K562 (cell line): Measurements from ENCODE around the gene AGO3. TPM values are rescaled to one million over a fixed set of nuclear protein-coding genes. Genes with fewer than 3 reads are reported as not detected.

ENCODE experiments used
- ATAC-seq: fragments of 200-7000 bp; cut with Tn5 transposase; 3 replicates; pipeline ENCODE4 v1.9.1; 2020; ENCODE audit warnings: moderate library complexity
- BruUV-seq: library from RNA; stranded (reverse); fragments of 400-500 nt; replicated peaks from 2 replicates; lab custom pipeline; 2021; lab: Mats Ljungman, UMichigan
- CTCF ChIA-PET: fragments of 300-600 bp; formaldehyde crosslinking; extraction: SDS; loops from one replicate; lab custom pipeline; 2021; ENCODE audit warnings: low intra/inter-chr PET ratio; lab: Yijun Ruan, JAX
- POLR2A ChIA-PET: fragments of 300-600, 350-650 bp; sonication (Branson Sonifier 250); formaldehyde crosslinking; extraction: SDS; loops from one replicate; lab custom pipeline; 2021; ENCODE audit warnings: antibody characterized with exemption, inconsistent platforms; lab: Yijun Ruan, JAX
- DNase-seq, 4 experiments: peaks; one replicate each; pipeline versions ENCODE4 v3.0.0 to v3.0.0-alpha.2; 2011 to 2018; ENCODE audit warnings: low spot score in 3 of 4, mixed read lengths in 3 of 4; ENCODE audit errors: extremely low read depth in 1 of 4
- FAIRE-seq: peaks from 2 replicates; lab custom pipeline; 2011; peaks lifted over from hg19 to GRCh38; lab: Jason Lieb, UNC
- H2AFZ ChIP-seq: 2 replicates; pipeline ENCODE4 v1.6.0; 2011; ENCODE audit warnings: low read depth, low read length, control low read depth, inconsistent platforms
- H3K27ac ChIP-seq: fragments of 200-600 bp; 3 replicates; pipeline ENCODE4 v1.8.0; 2011; ENCODE audit warnings: low read depth, mild to moderate bottlenecking, control low read depth, inconsistent platforms, low read length, moderate library complexity, mixed read lengths; ENCODE audit errors: extremely low read depth
- H3K27me3 ChIP-seq, 2 experiments: fragments of 300-600 bp in 1 of 2; 2 replicates in 1 of 2; 3 replicates in 1 of 2; pipeline versions ENCODE4 v1.6.0 to v1.8.0; 2011; ENCODE audit warnings: inconsistent platforms in 2 of 2, low read length in 2 of 2, mild to moderate bottlenecking in 1 of 2, mixed read lengths in 1 of 2, moderate library complexity in 1 of 2; ENCODE audit not compliant: control insufficient read depth in 2 of 2, insufficient read depth in 2 of 2
- H3K36me3 ChIP-seq: fragments of 300-600 bp; 3 replicates; pipeline ENCODE4 v1.8.0; 2011; ENCODE audit warnings: mild to moderate bottlenecking, low read length, inconsistent platforms; ENCODE audit not compliant: control insufficient read depth, insufficient read depth
- H3K4me1 ChIP-seq, 2 experiments: fragments of 200-600 bp in 1 of 2; replicated peaks in 1 of 2; 2 replicates in 1 of 2; 3 replicates in 1 of 2; pipeline versions ENCODE4 v1.5.1 to v1.8.0; 2011; ENCODE audit warnings: inconsistent platforms in 2 of 2, low read length in 2 of 2, mild to moderate bottlenecking in 1 of 2, mixed read lengths in 1 of 2, moderate library complexity in 1 of 2; ENCODE audit not compliant: control insufficient read depth in 2 of 2, insufficient read depth in 2 of 2
- H3K4me2 ChIP-seq: 2 replicates; pipeline ENCODE4 v1.6.1; 2011; ENCODE audit warnings: low read length, control low read depth, inconsistent platforms, mixed read lengths; ENCODE audit not compliant: insufficient read depth
- H3K4me3 ChIP-seq: fragments of 200-600 bp; sonication (generic), shearing (Covaris generic); 2 replicates; pipeline ENCODE4 v1.5.1; 2016; ENCODE audit warnings: control low read depth, inconsistent platforms
- H3K79me2 ChIP-seq: fragments of 200-600 bp; 3 replicates; pipeline ENCODE4 v1.8.0; 2011; ENCODE audit warnings: low read length, inconsistent platforms; ENCODE audit not compliant: control insufficient read depth, insufficient read depth
- H3K9ac ChIP-seq, 2 experiments: 2 replicates each; pipeline versions ENCODE4 v1.6.0 to v1.6.1; 2011; ENCODE audit warnings: low read depth in 2 of 2, low read length in 2 of 2, control low read depth in 1 of 2, inconsistent platforms in 1 of 2, mild to moderate bottlenecking in 1 of 2, mixed read lengths in 1 of 2; ENCODE audit not compliant: insufficient read depth in 1 of 2
- H3K9me1 ChIP-seq: one replicate; pipeline ENCODE4 v1.6.0; 2011; ENCODE audit warnings: inconsistent platforms, mild to moderate bottlenecking, low read length, moderate library complexity; ENCODE audit not compliant: control insufficient read depth, insufficient read depth
- H3K9me3 ChIP-seq: replicated peaks from 2 replicates; pipeline ENCODE4 v1.5.1; 2011; ENCODE audit warnings: low read depth, low read length, inconsistent platforms; ENCODE audit not compliant: control insufficient read depth, insufficient read depth
- H4K20me1 ChIP-seq: replicated peaks from 2 replicates; pipeline ENCODE4 v1.6.1; 2011; ENCODE audit warnings: low read length, inconsistent platforms, mixed read lengths; ENCODE audit not compliant: control insufficient read depth, insufficient read depth
- MLX ChIP-seq, 2 experiments: fragments of 450-650 bp in 1 of 2; sonication (generic) in 1 of 2; formaldehyde crosslinking; conservative IDR thresholded peaks; 2 replicates each; pipeline versions ENCODE4 v1.4.0 to v1.8.1; 2020 to 2022; ENCODE audit warnings: mild to moderate bottlenecking in 1 of 2, missing genetic modification reagents in 1 of 2
- RFX1 ChIP-seq: fragments of 450-650 bp; IDR thresholded peaks from 2 replicates; pipeline ENCODE4 v1.6.1; 2016; ENCODE audit warnings: mild to moderate bottlenecking, moderate library complexity
- ZC3H8 ChIP-seq: fragments of 450-650 bp; IDR thresholded peaks from 2 replicates; pipeline ENCODE4 v1.6.1; 2017
- ZNF143 ChIP-seq: sonication (generic); formaldehyde crosslinking; IDR thresholded peaks from 2 replicates; pipeline ENCODE4 v1.9.0; 2022; ENCODE audit warnings: mild to moderate bottlenecking, missing genetic modification reagents
- WGBS: fragments of 100-300 bp; shearing (Covaris generic); methylation state at CpG from one replicate; pipeline ENCODE4 v1.1.6; 2016; ENCODE audit warnings: low coverage, mixed read lengths; ENCODE audit not compliant: insufficient coverage; ENCODE audit errors: missing lambda C conversion rate; 5-methylcytosine and 5-hydroxymethylcytosine counted together
- in situ Hi-C: fragments of 300-500 bp; cut with MboI; formaldehyde crosslinking; loops from 4 replicates; pipeline ENCODE4 v1.15.0; 2018; ENCODE audit warnings: inconsistent platforms, mixed read lengths
- intact Hi-C: fragments of 100-400 bp; cut with micrococcal nuclease; formaldehyde crosslinking; loops from 2 replicates; pipeline ENCODE4 v1.14.2; 2022
- polyA plus RNA-seq, 8 experiments: library from polyadenylated mRNA; depleted of rRNA in 4 of 8; stranded (reverse) in 5 of 8; unstranded in 3 of 8; fragments of >200 nt; fragmentation: Nextera tagmentation in 2 of 8; fragmentation: Illumina TruSeq in 1 of 8; extraction: Ambion mirVana in 2 of 8; extraction: Trizol in 1 of 8; gene quantifications; 2 replicates each; pipeline versions ENCODE4 v1.2.1 to v1.2.3, GENCODE V29; 2011 to 2014; ENCODE audit warnings: inconsistent platforms in 1 of 8, missing spikeins in 1 of 8
- total RNA-seq, 7 experiments: library from RNA; depleted of rRNA in 6 of 7; stranded (reverse); fragments of >200 nt in 6 of 7; fragmentation: Illumina TruSeq in 2 of 7; extraction: Trizol in 2 of 7; gene quantifications; 2 replicates each; pipeline versions ENCODE4 v1.2.1 to v1.2.3, GENCODE V29; 2011 to 2021; ENCODE audit warnings: low replicate concordance in 1 of 7
- TF ChIP-seq, protein P1 (sequence below): fragments of 200-800 bp; sonication (Bioruptor generic); IDR thresholded peaks from 2 replicates; pipeline ENCODE4 v1.6.1; 2017; ENCODE audit warnings: missing genetic modification characterization, missing compliant biosample characterization
- TF ChIP-seq, protein P2 (sequence below): sonication (generic); formaldehyde crosslinking; IDR thresholded peaks from 2 replicates; pipeline ENCODE4 v1.8.1; 2023; ENCODE audit warnings: mild to moderate bottlenecking, missing genetic modification reagents

AGO3 gene
- total and polyA plus RNA-seq, 9 of the 15 experiments (the other 6 are each of a cell fraction or from before 2014, with no cell fraction given): 4.5 to 41.5 (median 22.7) TPM

DNA sequence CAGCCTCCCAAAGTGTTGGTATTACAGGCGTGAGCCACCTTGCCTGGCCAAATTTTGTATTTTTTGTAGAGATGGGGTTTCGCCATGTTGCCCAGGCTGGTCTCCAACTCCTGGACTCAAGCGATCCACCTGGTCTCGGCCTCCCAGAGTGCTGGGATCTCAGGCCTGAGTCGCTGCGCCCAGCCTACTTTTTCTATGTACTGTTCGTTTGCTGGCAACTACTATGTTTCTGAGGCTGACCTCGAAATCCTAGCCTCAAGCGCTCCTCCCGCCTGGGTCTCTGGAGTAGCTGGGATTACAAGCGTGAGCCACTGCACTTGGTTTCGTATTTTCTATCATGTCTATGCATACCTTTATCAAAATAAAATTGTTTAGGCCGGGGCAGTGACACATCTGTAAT is 152.3 kb downstream of the AGO3 start (continued):
- no peak for TF ChIP-seq MLX (CRISPR knock-in tag; conservative IDR thresholded peaks at IDR 0.05)
- TF ChIP-seq ZNF143 (CRISPR knock-in tag): no peak

- TF ChIP-seq ZC3H8 (no peak), RFX1 (peak; percentile 79)
- TF ChIP-seq, protein P1, sequence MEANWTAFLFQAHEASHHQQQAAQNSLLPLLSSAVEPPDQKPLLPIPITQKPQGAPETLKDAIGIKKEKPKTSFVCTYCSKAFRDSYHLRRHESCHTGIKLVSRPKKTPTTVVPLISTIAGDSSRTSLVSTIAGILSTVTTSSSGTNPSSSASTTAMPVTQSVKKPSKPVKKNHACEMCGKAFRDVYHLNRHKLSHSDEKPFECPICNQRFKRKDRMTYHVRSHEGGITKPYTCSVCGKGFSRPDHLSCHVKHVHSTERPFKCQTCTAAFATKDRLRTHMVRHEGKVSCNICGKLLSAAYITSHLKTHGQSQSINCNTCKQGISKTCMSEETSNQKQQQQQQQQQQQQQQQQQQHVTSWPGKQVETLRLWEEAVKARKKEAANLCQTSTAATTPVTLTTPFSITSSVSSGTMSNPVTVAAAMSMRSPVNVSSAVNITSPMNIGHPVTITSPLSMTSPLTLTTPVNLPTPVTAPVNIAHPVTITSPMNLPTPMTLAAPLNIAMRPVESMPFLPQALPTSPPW: peak; percentile 30; the same call in 1 of the 2 replicates
- TF ChIP-seq, protein P2, sequence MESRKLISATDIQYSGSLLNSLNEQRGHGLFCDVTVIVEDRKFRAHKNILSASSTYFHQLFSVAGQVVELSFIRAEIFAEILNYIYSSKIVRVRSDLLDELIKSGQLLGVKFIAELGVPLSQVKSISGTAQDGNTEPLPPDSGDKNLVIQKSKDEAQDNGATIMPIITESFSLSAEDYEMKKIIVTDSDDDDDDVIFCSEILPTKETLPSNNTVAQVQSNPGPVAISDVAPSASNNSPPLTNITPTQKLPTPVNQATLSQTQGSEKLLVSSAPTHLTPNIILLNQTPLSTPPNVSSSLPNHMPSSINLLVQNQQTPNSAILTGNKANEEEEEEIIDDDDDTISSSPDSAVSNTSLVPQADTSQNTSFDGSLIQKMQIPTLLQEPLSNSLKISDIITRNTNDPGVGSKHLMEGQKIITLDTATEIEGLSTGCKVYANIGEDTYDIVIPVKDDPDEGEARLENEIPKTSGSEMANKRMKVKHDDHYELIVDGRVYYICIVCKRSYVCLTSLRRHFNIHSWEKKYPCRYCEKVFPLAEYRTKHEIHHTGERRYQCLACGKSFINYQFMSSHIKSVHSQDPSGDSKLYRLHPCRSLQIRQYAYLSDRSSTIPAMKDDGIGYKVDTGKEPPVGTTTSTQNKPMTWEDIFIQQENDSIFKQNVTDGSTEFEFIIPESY (CRISPR knock-in tag): peak; percentile 38; the same call in 1 of the 2 replicates
- Histone ChIP-seq H3K4me3 (no peak within 1 kb of the TSS), H3K36me3 (no peaks in the 10 kb centered on the region), H3K27me3 (no peaks in the 10 kb centered on the region), H3K4me2 (no peak within 1 kb of the TSS), H3K27ac (no peak within 1 kb of the TSS), H3K9ac (peak within 1 kb of the TSS in 1 of 2 experiments; percentile 51; a peak in 1 of 4 replicates), H3K9me3 (no peaks in the 10 kb centered on the region), H4K20me1 (no peaks in the 10 kb centered on the region), H2AFZ (no peak within 1 kb of the TSS), H3K4me1 (peaks cover 10 to 34% of the 10 kb centered on the region in 2 experiments; a peak in 4 of 5 replicates), H3K79me2 (peaks cover 2% of the 10 kb centered on the region), H3K9me1 (peaks cover 6% of the 10 kb centered on the region)
- in situ Hi-C loops: no loop called here
- BruUV-seq: no TSS peak
- FAIRE-seq (no peak), ATAC-seq (no peak), DNase-seq (no peak)
- 81% methylated on average over 33 of the region's 59 CpGs for WGBS
- POLR2A ChIA-PET: interaction anchor here (1.0 to 1.5 kb wide), 2 partner anchors 10 to 12 kb away, joined by 3 read pairs; no protein-coding TSS in a partner anchor
- CTCF ChIA-PET: no interaction called here
- intact Hi-C loops: no loop called here
These were observed 153.0 kb downstream of the AGO3 start, which contains the start of gene TEKT2 for GRCh38 chr1:36083635-36084496. Gene TEKT2 (plus strand): TSS chr1:36084094. CDS start chr1:36084922, 828 bp downstream.
